K562 treated with DMSO at 1 percent for 12 hours (cell line): Measurements from ENCODE around the gene RNASEL. TPM values are rescaled to one million over a fixed set of nuclear protein-coding genes. Genes with fewer than 3 reads are reported as not detected.

Experiments used
- total RNA-seq: library from RNA; unstranded; fragments of 300-600 nt; gene quantifications from 2 replicates; pipeline ENCODE4 v1.2.3, GENCODE V29; 2022; ENCODE audit not compliant: insufficient read depth

The RNASEL gene, protein sequence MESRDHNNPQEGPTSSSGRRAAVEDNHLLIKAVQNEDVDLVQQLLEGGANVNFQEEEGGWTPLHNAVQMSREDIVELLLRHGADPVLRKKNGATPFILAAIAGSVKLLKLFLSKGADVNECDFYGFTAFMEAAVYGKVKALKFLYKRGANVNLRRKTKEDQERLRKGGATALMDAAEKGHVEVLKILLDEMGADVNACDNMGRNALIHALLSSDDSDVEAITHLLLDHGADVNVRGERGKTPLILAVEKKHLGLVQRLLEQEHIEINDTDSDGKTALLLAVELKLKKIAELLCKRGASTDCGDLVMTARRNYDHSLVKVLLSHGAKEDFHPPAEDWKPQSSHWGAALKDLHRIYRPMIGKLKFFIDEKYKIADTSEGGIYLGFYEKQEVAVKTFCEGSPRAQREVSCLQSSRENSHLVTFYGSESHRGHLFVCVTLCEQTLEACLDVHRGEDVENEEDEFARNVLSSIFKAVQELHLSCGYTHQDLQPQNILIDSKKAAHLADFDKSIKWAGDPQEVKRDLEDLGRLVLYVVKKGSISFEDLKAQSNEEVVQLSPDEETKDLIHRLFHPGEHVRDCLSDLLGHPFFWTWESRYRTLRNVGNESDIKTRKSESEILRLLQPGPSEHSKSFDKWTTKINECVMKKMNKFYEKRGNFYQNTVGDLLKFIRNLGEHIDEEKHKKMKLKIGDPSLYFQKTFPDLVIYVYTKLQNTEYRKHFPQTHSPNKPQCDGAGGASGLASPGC
- total RNA-seq: 5.5 and 14.2 TPM in 2 replicates

DNA sequence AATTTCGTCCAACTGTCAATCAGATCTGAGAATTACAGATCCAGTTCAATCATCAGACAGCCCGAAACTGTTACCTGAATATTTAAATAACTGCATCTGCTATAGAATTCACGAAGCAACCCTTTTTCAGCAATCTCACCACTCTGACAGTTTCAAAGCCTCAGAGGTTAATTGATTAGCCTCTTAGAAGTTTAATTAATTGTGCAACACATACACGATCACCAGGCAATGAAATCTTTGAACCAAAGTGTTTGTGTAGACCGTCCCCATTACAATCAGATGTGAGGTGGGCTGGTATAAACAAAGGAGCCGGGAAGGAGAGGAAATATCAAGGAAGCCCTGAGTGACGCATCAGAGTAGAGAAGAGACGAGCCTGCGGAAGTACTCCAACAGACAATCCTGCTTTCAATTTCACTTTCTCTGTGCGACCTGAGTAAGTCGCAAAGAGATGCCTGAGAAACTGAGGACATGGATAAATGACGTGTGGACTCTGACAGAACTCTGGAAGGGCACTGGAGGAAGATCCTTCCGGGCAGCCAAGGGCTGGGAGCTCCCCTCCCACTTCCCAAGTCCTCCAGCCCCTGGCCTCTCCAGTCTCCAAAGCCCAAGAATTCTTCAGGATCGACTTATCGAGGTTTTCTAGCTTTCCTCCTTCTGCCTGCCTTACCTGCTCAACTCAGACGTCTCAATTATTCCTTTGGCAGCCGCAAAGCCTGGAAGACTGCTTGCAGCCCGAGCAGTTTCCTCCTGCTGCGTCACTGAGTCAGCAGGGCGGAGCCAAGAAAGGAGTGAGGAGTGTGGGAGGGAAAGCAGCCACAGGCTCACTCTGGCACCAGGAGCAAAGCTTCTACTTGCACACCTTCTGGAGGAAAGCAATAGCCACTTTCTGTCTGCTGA is at the start of gene RNASEL:
TSS of gene RNASEL (minus strand) at position 757 of the 897 bp plus-strand sequence. CDS start 2,450 bp downstream, outside the sequence.

DNA sequence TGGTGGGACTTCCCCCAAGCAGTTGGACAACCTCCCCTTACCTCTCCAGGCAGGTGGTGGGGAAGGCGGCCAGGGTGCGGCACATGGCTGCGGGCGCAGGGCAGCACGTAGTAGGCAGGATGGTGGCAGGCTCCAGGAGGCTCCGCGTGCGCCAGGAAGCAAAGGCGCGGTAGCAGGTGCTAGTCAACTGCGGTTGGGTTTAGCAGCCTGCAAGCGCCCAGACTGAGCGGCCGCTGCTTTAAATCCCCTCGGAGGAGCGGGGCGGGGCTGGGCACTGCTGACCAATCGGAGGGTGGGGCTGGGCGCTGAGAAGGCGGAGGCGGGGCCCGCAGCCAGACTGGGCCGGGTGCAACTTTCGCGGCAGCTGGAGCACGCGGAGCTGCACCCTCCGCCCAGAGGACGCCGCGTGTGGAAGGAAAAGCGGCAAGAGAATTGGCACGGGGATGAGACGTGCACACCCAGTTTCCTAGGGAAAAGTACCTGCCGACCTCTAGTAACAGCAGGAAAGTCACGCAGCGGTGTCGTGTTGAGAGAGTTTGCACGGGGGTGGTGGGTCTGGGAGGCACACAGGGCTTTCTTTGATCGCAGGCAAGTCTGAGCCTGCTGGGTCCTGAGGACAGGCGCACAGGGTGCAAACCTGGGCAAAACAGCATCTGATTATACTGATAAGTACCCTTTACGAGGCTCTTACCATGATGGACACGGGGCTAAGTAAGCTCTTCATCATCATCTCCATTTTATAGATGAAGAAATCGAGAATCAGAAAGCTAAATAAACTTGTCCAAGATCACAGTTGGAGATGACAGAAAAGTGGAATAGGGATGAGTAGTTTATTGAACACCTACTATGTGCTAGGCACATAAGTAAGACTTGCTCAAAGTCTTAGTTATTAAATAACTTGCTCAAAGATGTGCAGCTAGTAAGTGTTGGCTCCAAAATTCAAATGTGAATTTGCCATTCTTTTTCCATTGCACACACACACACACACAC is 15.4 kb upstream of the RNASEL start, which contains the start of gene RGS16:
TSS of gene RGS16 (minus strand) at position 215 of the 990 bp plus-strand sequence. CDS start at position 85, 130 bp downstream.

Other genes starting within 250 kb of the RNASEL start
- 253 and 347 TPM in 2 replicates for gene GLUL, start 197.5 kb downstream of the RNASEL start, total RNA-seq
- gene TEDDM1, start 188.6 kb downstream of the RNASEL start, total RNA-seq: not detected in 2 replicates
- gene RGSL1, start 139.1 kb downstream of the RNASEL start, total RNA-seq: not detected in 2 replicates
- gene RGS16, start 15.1 kb upstream of the RNASEL start, total RNA-seq: 0.89 and 1.6 TPM in 2 replicates
- not detected in 2 replicates for gene RGS8, start 95.3 kb upstream of the RNASEL start, total RNA-seq
- gene NPL, start 200.5 kb upstream of the RNASEL start, total RNA-seq: 27.6 and 38.3 TPM in 2 replicates